H1 (cell line): ENCODE measurements around the gene MUC5B. TPM values are rescaled to one million over a fixed set of nuclear protein-coding genes. Genes with fewer than 3 reads are reported as not detected.

ENCODE experiments used
- CTCF ChIA-PET: fragments of 300-600 bp; sonication (Branson Sonifier 250); formaldehyde crosslinking; loops from one replicate; lab custom pipeline; 2021; ENCODE audit not compliant: partially characterized antibody; lab: Charles Lee
- POLR2A ChIA-PET: fragments of 300-600 bp; sonication (Branson Sonifier 250); formaldehyde crosslinking; loops from one replicate; lab custom pipeline; 2021; ENCODE audit warnings: inconsistent platforms; ENCODE audit not compliant: partially characterized antibody; lab: Charles Lee
- DNase-seq, 2 experiments: peaks; one replicate each; pipeline versions ENCODE4 v3.0.0 to v3.0.0-alpha.2; 2010 to 2022; ENCODE audit warnings: low spot score in 2 of 2, low read depth in 1 of 2, mixed read lengths in 1 of 2
- FAIRE-seq: peaks from 2 replicates; lab custom pipeline; 2011; peaks lifted over from hg19 to GRCh38; lab: Jason Lieb, UNC
- H2AFZ ChIP-seq: 2 replicates; pipeline ENCODE4 v1.8.1; 2012; ENCODE audit warnings: low read length, inconsistent platforms
- H2AK5ac ChIP-seq: 2 replicates; pipeline ENCODE4 v1.6.1; 2013; ENCODE audit warnings: low read depth, low read length
- H2BK120ac ChIP-seq: replicated peaks from 2 replicates; pipeline ENCODE3; 2013; ENCODE audit warnings: low read depth, low read length, inconsistent platforms
- H2BK12ac ChIP-seq: 2 replicates; pipeline ENCODE4 v1.6.1; 2013; ENCODE audit warnings: low read depth, low read length
- H2BK15ac ChIP-seq: 2 replicates; pipeline ENCODE4 v1.6.1; 2013; ENCODE audit warnings: low read length
- H2BK20ac ChIP-seq: 2 replicates; pipeline ENCODE4 v1.6.1; 2013; ENCODE audit warnings: low read length
- H2BK5ac ChIP-seq: 2 replicates; pipeline ENCODE4 v1.6.1; 2013; ENCODE audit warnings: low read depth, low read length
- H3K14ac ChIP-seq: 2 replicates; pipeline ENCODE4 v1.6.1; 2013; ENCODE audit warnings: inconsistent platforms; ENCODE audit not compliant: insufficient read length
- H3K18ac ChIP-seq: 2 replicates; pipeline ENCODE4 v1.6.1; 2013; ENCODE audit warnings: low read length; ENCODE audit errors: extremely low read depth
- H3K23ac ChIP-seq: 2 replicates; pipeline ENCODE4 v1.6.1; 2013; ENCODE audit warnings: inconsistent platforms; ENCODE audit not compliant: insufficient read length
- H3K23me2 ChIP-seq: 2 replicates; pipeline ENCODE4 v1.6.1; 2013; ENCODE audit warnings: low read depth, low read length
- H3K27ac ChIP-seq: 2 replicates; pipeline ENCODE4 v1.6.1; 2011; ENCODE audit warnings: low read depth, low read length, inconsistent platforms
- H3K27me3 ChIP-seq, 4 experiments: replicated peaks in 1 of 4; 1 replicate in 1 of 4; 2 replicates in 3 of 4; pipeline versions ENCODE4 v1.6.1 to v1.8.1; 2011 to 2013; ENCODE audit warnings: low read length in 3 of 4, mild to moderate bottlenecking in 3 of 4, inconsistent platforms in 2 of 4, mixed read lengths in 2 of 4, moderate library complexity in 1 of 4; ENCODE audit not compliant: control insufficient read depth in 3 of 4, insufficient read depth in 3 of 4; ENCODE audit errors: extremely low read depth in 1 of 4
- H3K36me3 ChIP-seq, 4 experiments: 2 replicates each; pipeline versions ENCODE4 v1.6.1 to v1.8.1; 2011 to 2013; ENCODE audit warnings: mild to moderate bottlenecking in 4 of 4, low read length in 3 of 4, moderate library complexity in 2 of 4, control low read depth in 1 of 4, inconsistent platforms in 1 of 4; ENCODE audit not compliant: insufficient read depth in 4 of 4, control insufficient read depth in 2 of 4
- H3K4ac ChIP-seq: replicated peaks from 2 replicates; pipeline ENCODE3; 2013; ENCODE audit warnings: low read length, low read depth, mixed read lengths, inconsistent platforms; ENCODE audit not compliant: insufficient read length
- H3K4me1 ChIP-seq, 4 experiments: replicated peaks in 1 of 4; 1 replicate in 1 of 4; 2 replicates in 3 of 4; pipeline versions ENCODE4 v1.6.1 to v1.8.1; 2011 to 2013; ENCODE audit warnings: low read length in 3 of 4, inconsistent platforms in 2 of 4, mixed read lengths in 1 of 4; ENCODE audit not compliant: insufficient read depth in 4 of 4, control insufficient read depth in 3 of 4
- H3K4me2 ChIP-seq, 2 experiments: 2 replicates each; pipeline versions ENCODE4 v1.6.1 to v1.8.1; 2011 to 2013; ENCODE audit warnings: low read depth in 2 of 2, low read length in 2 of 2, control low read depth in 1 of 2, inconsistent platforms in 1 of 2, mild to moderate bottlenecking in 1 of 2; ENCODE audit not compliant: insufficient read depth in 1 of 2
- H3K4me3 ChIP-seq, 4 experiments: fragments of 200-600, 300-600 bp in 1 of 4; sonication (generic), shearing (Covaris generic), sonication (Bioruptor Twin) in 1 of 4; 2 replicates each; pipeline versions ENCODE4 v1.5.1 to v1.8.1; 2011 to 2016; ENCODE audit warnings: low read length in 4 of 4, low read depth in 3 of 4, control low read depth in 2 of 4, inconsistent platforms in 2 of 4, mild to moderate bottlenecking in 2 of 4, mixed read lengths in 1 of 4, moderate library complexity in 1 of 4; ENCODE audit not compliant: insufficient read depth in 2 of 4; ENCODE audit errors: extremely low read depth in 1 of 4
- H3K56ac ChIP-seq: replicated peaks from 2 replicates; pipeline ENCODE3; 2013; ENCODE audit warnings: low read depth, mild to moderate bottlenecking, mixed read lengths, low read length, inconsistent platforms; ENCODE audit not compliant: insufficient read length
- H3K79me1 ChIP-seq: 2 replicates; pipeline ENCODE4 v1.6.1; 2013; ENCODE audit warnings: low read depth, low read length, control low read depth
- H3K79me2 ChIP-seq, 2 experiments: 2 replicates each; pipeline versions ENCODE4 v1.6.1 to v1.8.1; 2012 to 2013; ENCODE audit warnings: low read length in 2 of 2, mild to moderate bottlenecking in 2 of 2, inconsistent platforms in 1 of 2; ENCODE audit not compliant: insufficient read depth in 2 of 2, control insufficient read depth in 1 of 2
- H3K9ac ChIP-seq, 4 experiments: replicated peaks in 1 of 4; 1 replicate in 1 of 4; 2 replicates in 3 of 4; pipeline versions ENCODE4 v1.6.1 to v1.8.1; 2011 to 2013; ENCODE audit warnings: low read depth in 3 of 4, low read length in 3 of 4, control low read depth in 2 of 4, mild to moderate bottlenecking in 2 of 4, moderate library complexity in 2 of 4, inconsistent platforms in 1 of 4; ENCODE audit errors: extremely low read depth in 1 of 4
- H3K9me3 ChIP-seq, 2 experiments: 2 replicates each; pipeline versions ENCODE4 v1.6.1 to v1.8.1; 2012 to 2013; ENCODE audit warnings: mild to moderate bottlenecking in 2 of 2, moderate library complexity in 2 of 2, control low read depth in 1 of 2, inconsistent platforms in 1 of 2, low read depth in 1 of 2, low read length in 1 of 2, mixed read lengths in 1 of 2; ENCODE audit not compliant: insufficient read depth in 2 of 2
- H4K20me1 ChIP-seq, 2 experiments: replicated peaks in 1 of 2; 2 replicates each; pipeline versions ENCODE3 to v1.8.1; 2011 to 2013; ENCODE audit warnings: inconsistent platforms in 2 of 2, low read length in 2 of 2, mild to moderate bottlenecking in 1 of 2; ENCODE audit not compliant: insufficient read depth in 2 of 2, control insufficient read depth in 1 of 2
- H4K5ac ChIP-seq: 2 replicates; pipeline ENCODE4 v1.6.1; 2013; ENCODE audit warnings: low read length, low read depth, mixed read lengths, inconsistent platforms; ENCODE audit not compliant: insufficient read length
- H4K8ac ChIP-seq: 2 replicates; pipeline ENCODE4 v1.8.0; 2013; ENCODE audit warnings: mild to moderate bottlenecking, moderate library complexity, low read length, inconsistent platforms; ENCODE audit not compliant: insufficient read depth; ENCODE audit errors: extremely low read depth
- H4K91ac ChIP-seq: replicated peaks from 2 replicates; pipeline ENCODE3; 2013; ENCODE audit warnings: low read length, mixed read lengths, inconsistent platforms; ENCODE audit not compliant: insufficient read length
- ATF2 ChIP-seq: IDR thresholded peaks from 2 replicates; pipeline ENCODE4 v1.6.1; 2012; ENCODE audit warnings: low read length, inconsistent platforms
- CHD2 ChIP-seq: IDR thresholded peaks from 2 replicates; pipeline ENCODE4 v1.6.1; 2012; ENCODE audit warnings: low read length, improper control_type of control experiment
- FOSL1 ChIP-seq: IDR thresholded peaks from 2 replicates; pipeline ENCODE4 v1.6.1; 2011; ENCODE audit warnings: mild to moderate bottlenecking, low read depth, low read length, moderate library complexity; ENCODE audit not compliant: insufficient read depth
- GABPA ChIP-seq: IDR thresholded peaks from 2 replicates; pipeline ENCODE4 v1.6.1; 2011; ENCODE audit warnings: mild to moderate bottlenecking, low read length, moderate library complexity, borderline replicate concordance; ENCODE audit not compliant: insufficient read depth
- GTF2F1 ChIP-seq: IDR thresholded peaks from 2 replicates; pipeline ENCODE4 v1.6.1; 2012; ENCODE audit warnings: low read depth, low read length, improper control_type of control experiment, borderline replicate concordance
- JUN ChIP-seq: IDR thresholded peaks from 2 replicates; pipeline ENCODE4 v1.6.1; 2011; ENCODE audit warnings: low read depth, mild to moderate bottlenecking, improper control_type of control experiment, low read length
- JUND ChIP-seq: IDR thresholded peaks from 2 replicates; pipeline ENCODE4 v1.6.1; 2011; ENCODE audit warnings: mild to moderate bottlenecking, improper control_type of control experiment, low read length
- MAFK ChIP-seq: IDR thresholded peaks from 2 replicates; pipeline ENCODE4 v1.6.1; 2012; ENCODE audit warnings: low read depth, mild to moderate bottlenecking, improper control_type of control experiment, low read length
- POU5F1 ChIP-seq: IDR thresholded peaks from 2 replicates; pipeline ENCODE4 v1.6.1; 2011; ENCODE audit warnings: low read depth, mild to moderate bottlenecking, low read length, moderate library complexity
- RAD21 ChIP-seq, 2 experiments: IDR thresholded peaks in 1 of 2; conservative IDR thresholded peaks in 1 of 2; 2 replicates each; pipeline ENCODE4 v1.6.1; 2011; ENCODE audit warnings: low read depth in 2 of 2, low read length in 2 of 2, improper control_type of control experiment in 1 of 2, inconsistent platforms in 1 of 2, mild to moderate bottlenecking in 1 of 2, moderate library complexity in 1 of 2
- RFX5 ChIP-seq: IDR thresholded peaks from 2 replicates; pipeline ENCODE4 v1.6.1; 2011; ENCODE audit warnings: low read depth, low read length, improper control_type of control experiment, borderline replicate concordance
- WGBS, 2 experiments: shearing (Covaris generic) in 1 of 2; methylation state at CpG; one replicate each; pipeline versions ENCODE4 v1.1.6 to v1.1.7; 2013 to 2015; ENCODE audit warnings: low lambda C conversion rate in 2 of 2, mixed read lengths in 2 of 2, inconsistent platforms in 1 of 2, low coverage in 1 of 2, missing lambda C conversion rate in 1 of 2; ENCODE audit not compliant: insufficient replicate concordance in 2 of 2, insufficient coverage in 1 of 2, insufficient read length in 1 of 2; ENCODE audit errors: extremely low coverage in 1 of 2, missing lambda C conversion rate in 1 of 2; 5-methylcytosine and 5-hydroxymethylcytosine counted together
- polyA plus RNA-seq, 7 experiments: library from polyadenylated mRNA; depleted of rRNA in 3 of 7; stranded (reverse) in 5 of 7; unstranded in 2 of 7; fragments of >200 nt in 5 of 7; fragments of 200-250 nt in 2 of 7; gene quantifications; 1 replicate in 5 of 7; 2 replicates in 1 of 7; 4 replicates in 1 of 7; pipeline versions ENCODE4 v1.2.1 to v1.2.3, GENCODE V29; 2011 to 2013; ENCODE audit warnings: missing spikeins in 2 of 7, mixed read lengths in 2 of 7
- total RNA-seq: library from RNA; stranded (reverse); fragmentation: NEBNext Ultra II Directional; extraction: Animal tissue kit (Norgen Biotek cat#: 25700); gene quantifications from 2 replicates; pipeline ENCODE4 v1.2.1, GENCODE V29; 2021

The MUC5B gene
- total and polyA plus RNA-seq, 2 of the 8 experiments (the other 6 are each of a cell fraction or from before 2014, with no cell fraction given), result 0.02 to 0.03 TPM

GRCh38 chr11:1178201-1178885, 44.5 kb upstream of the MUC5B start:
- no peak overlapping the region for H3K23ac ChIP-seq
- 84% methylated on average over 26 of the region's 31 CpGs; no CpG with 5 or more reads in 1 of the 2 experiments for WGBS, 2 experiments
- no peak for TF ChIP-seq RAD21 (IDR thresholded peaks at IDR 0.05 in 1 of 2, conservative IDR thresholded peaks at IDR 0.05 in 1 of 2; ENCODE audit: low read depth in 2 of 2, low read length in 2 of 2)
- no peak for TF ChIP-seq ATF2
- no peak for TF ChIP-seq FOSL1
- TF ChIP-seq CHD2, result no peak
- TF ChIP-seq JUND, result no peak
- no peak for TF ChIP-seq GTF2F1
- TF ChIP-seq MAFK, result no peak
- no peak for TF ChIP-seq RFX5
- TF ChIP-seq GABPA, result no peak
- no peak for TF ChIP-seq POU5F1
- no peak for TF ChIP-seq JUN

More at GRCh38 chr11:1178201-1178885, 44.5 kb upstream of the MUC5B start:
- H3K23me2 ChIP-seq, result peaks cover 2% of the 10 kb centered on the region; the same call in 1 of the 2 replicates
- no peak overlapping the region for H2BK20ac ChIP-seq
- H3K9ac ChIP-seq, result no peak overlapping the region
- no peaks in the 10 kb centered on the region for H3K4me1 ChIP-seq
- no peak overlapping the region for H2BK12ac ChIP-seq
- H3K79me2 ChIP-seq, result no peaks in the 10 kb centered on the region
- H2BK5ac ChIP-seq, result no peak overlapping the region
- H3K4ac ChIP-seq, result no peak overlapping the region
- no peak overlapping the region for H3K4me3 ChIP-seq
- no peak overlapping the region for H3K18ac ChIP-seq
- H3K27me3 ChIP-seq, result no peaks in the 10 kb centered on the region
- no peak overlapping the region for H2BK120ac ChIP-seq
- CTCF ChIA-PET, result no interaction called here
- DNase-seq (no peak), FAIRE-seq (no peak)
- no peak overlapping the region; the same call in 1 of the 2 replicates for H4K8ac ChIP-seq
- no peak overlapping the region for H3K27ac ChIP-seq
- POLR2A ChIA-PET, result no interaction called here
- H2AFZ ChIP-seq, result no peak overlapping the region
- no peak overlapping the region for H3K56ac ChIP-seq
- no peak overlapping the region for H2BK15ac ChIP-seq
- H3K4me2 ChIP-seq, result no peak overlapping the region
- H2AK5ac ChIP-seq, result no peak overlapping the region
- no peak overlapping the region for H3K14ac ChIP-seq
- H3K79me1 ChIP-seq, result no peaks in the 10 kb centered on the region
- no peak overlapping the region for H4K91ac ChIP-seq
- no peaks in the 10 kb centered on the region for H4K20me1 ChIP-seq
- H4K5ac ChIP-seq, result no peak overlapping the region
- peaks cover 37 to 88% of the 10 kb centered on the region in 2 experiments for H3K9me3 ChIP-seq
- H3K36me3 ChIP-seq, result no peaks in the 10 kb centered on the region
